Neutrophil (primary cell): ENCODE measurements around the gene MAP2K2.

Experiments used
- H3K27ac ChIP-seq: fragments of 200-600 bp; sonication (generic); 2 replicates; pipeline ENCODE4 v1.5.1; 2016; ENCODE audit warnings: mild to moderate bottlenecking, moderate library complexity
- H3K27me3 ChIP-seq: fragments of 200-600 bp; sonication (generic); 2 replicates; pipeline ENCODE4 v1.6.0; 2016; ENCODE audit warnings: mild to moderate bottlenecking
- H3K36me3 ChIP-seq: fragments of 200-600 bp; sonication (generic); 2 replicates; pipeline ENCODE4 v1.5.1; 2017
- H3K4me1 ChIP-seq, 2 experiments: fragments of 200-600 bp in 1 of 2; sonication (generic) in 1 of 2; 1 replicate in 1 of 2; 2 replicates in 1 of 2; pipeline versions ENCODE4 v1.5.1 to v1.6.1; 2013 to 2016; ENCODE audit warnings: low read depth in 1 of 2, low read length in 1 of 2, mild to moderate bottlenecking in 1 of 2, moderate library complexity in 1 of 2; ENCODE audit not compliant: control insufficient read depth in 1 of 2, insufficient read depth in 1 of 2
- H3K4me3 ChIP-seq, 2 experiments: fragments of 200-600 bp in 1 of 2; sonication (generic) in 1 of 2; 1 replicate in 1 of 2; 2 replicates in 1 of 2; pipeline ENCODE4 v1.5.1; 2013 to 2016; ENCODE audit warnings: low read depth in 1 of 2, low read length in 1 of 2, mild to moderate bottlenecking in 1 of 2, moderate library complexity in 1 of 2
- H3K9me3 ChIP-seq: fragments of 200-600 bp; sonication (generic); 2 replicates; pipeline ENCODE4 v1.5.1; 2016
- CTCF ChIP-seq: fragments of 200-600 bp; sonication (generic); IDR thresholded peaks from 2 replicates; pipeline ENCODE4 v1.5.1; 2016; ENCODE audit warnings: antibody characterized with exemption

Gene MAP2K2

GRCh38 chr19:4094761-4095487 lies 29.0 kb downstream of the MAP2K2 start:
- no peak overlapping the region for H3K4me3 ChIP-seq
- H3K9me3 ChIP-seq = no peaks in the 10 kb centered on the region
- no peaks in the 10 kb centered on the region for H3K27me3 ChIP-seq
- TF ChIP-seq CTCF = no peak
- H3K27ac ChIP-seq = no peak overlapping the region
- peaks cover 6% of the 10 kb centered on the region in 2 experiments for H3K4me1 ChIP-seq
- H3K36me3 ChIP-seq = peaks cover 95% of the 10 kb centered on the region

- no peak overlapping the region for H3K4me3 ChIP-seq
- no peaks in the 10 kb centered on the region for H3K27me3 ChIP-seq
- TF ChIP-seq CTCF = no peak
- no peak overlapping the region for H3K27ac ChIP-seq
- no peaks in the 10 kb centered on the region for H3K9me3 ChIP-seq
- peaks cover 93% of the 10 kb centered on the region for H3K36me3 ChIP-seq
- peaks cover 12% of the 10 kb centered on the region in 2 experiments for H3K4me1 ChIP-seq
Observed at GRCh38 chr19:4094291-4094690, 29.6 kb downstream of the MAP2K2 start.

GRCh38 chr19:4093643-4094175 lies 30.2 kb downstream of the MAP2K2 start:
- Histone ChIP-seq H3K27me3 (no peaks in the 10 kb centered on the region), H3K4me3 (no peak overlapping the region), H3K36me3 (peaks cover 87% of the 10 kb centered on the region), H3K4me1 (peaks cover 16 to 18% of the 10 kb centered on the region in 2 experiments), H3K27ac (no peak overlapping the region), H3K9me3 (no peaks in the 10 kb centered on the region)
- TF ChIP-seq CTCF = no peak

- peaks cover 59% of the 10 kb centered on the region for H3K36me3 ChIP-seq
- peak overlapping the region; percentile 74 to 79 for H3K4me3 ChIP-seq
- H3K9me3 ChIP-seq = no peaks in the 10 kb centered on the region
- peaks cover 16 to 24% of the 10 kb centered on the region in 2 experiments for H3K4me1 ChIP-seq
- no peak for TF ChIP-seq CTCF
- H3K27me3 ChIP-seq = no peaks in the 10 kb centered on the region
- H3K27ac ChIP-seq = peak overlapping the region; percentile 94
Observed at GRCh38 chr19:4090356-4091220, 33.3 kb downstream of the MAP2K2 start.

GRCh38 chr19:4089946-4090345 lies 34.0 kb downstream of the MAP2K2 start:
- no peak for TF ChIP-seq CTCF
- Histone ChIP-seq H3K9me3 (no peaks in the 10 kb centered on the region), H3K27me3 (no peaks in the 10 kb centered on the region), H3K36me3 (peaks cover 52% of the 10 kb centered on the region), H3K4me3 (peak overlapping the region; percentile 74 to 79), H3K27ac (peak overlapping the region; percentile 94), H3K4me1 (peaks cover 16 to 24% of the 10 kb centered on the region in 2 experiments)
